Neutrophil (primary cell): ENCODE results near the gene LIME1.

ENCODE experiments used
- H3K27ac ChIP-seq: fragments of 200-600 bp; sonication (generic); 2 replicates; pipeline ENCODE4 v1.5.1; 2016; ENCODE audit warnings: mild to moderate bottlenecking, moderate library complexity
- H3K27me3 ChIP-seq: fragments of 200-600 bp; sonication (generic); 2 replicates; pipeline ENCODE4 v1.6.0; 2016; ENCODE audit warnings: mild to moderate bottlenecking
- H3K36me3 ChIP-seq: fragments of 200-600 bp; sonication (generic); 2 replicates; pipeline ENCODE4 v1.5.1; 2017
- H3K4me1 ChIP-seq, 2 experiments: fragments of 200-600 bp in 1 of 2; sonication (generic) in 1 of 2; 1 replicate in 1 of 2; 2 replicates in 1 of 2; pipeline versions ENCODE4 v1.5.1 to v1.6.1; 2013 to 2016; ENCODE audit warnings: low read depth in 1 of 2, low read length in 1 of 2, mild to moderate bottlenecking in 1 of 2, moderate library complexity in 1 of 2; ENCODE audit not compliant: control insufficient read depth in 1 of 2, insufficient read depth in 1 of 2
- H3K4me3 ChIP-seq, 2 experiments: fragments of 200-600 bp in 1 of 2; sonication (generic) in 1 of 2; 1 replicate in 1 of 2; 2 replicates in 1 of 2; pipeline ENCODE4 v1.5.1; 2013 to 2016; ENCODE audit warnings: low read depth in 1 of 2, low read length in 1 of 2, mild to moderate bottlenecking in 1 of 2, moderate library complexity in 1 of 2
- H3K9me3 ChIP-seq: fragments of 200-600 bp; sonication (generic); 2 replicates; pipeline ENCODE4 v1.5.1; 2016
- TF ChIP-seq, protein P1 (sequence below): fragments of 200-600 bp; sonication (generic); IDR thresholded peaks from 2 replicates; pipeline ENCODE4 v1.5.1; 2016; ENCODE audit warnings: antibody characterized with exemption

Gene LIME1

DNA sequence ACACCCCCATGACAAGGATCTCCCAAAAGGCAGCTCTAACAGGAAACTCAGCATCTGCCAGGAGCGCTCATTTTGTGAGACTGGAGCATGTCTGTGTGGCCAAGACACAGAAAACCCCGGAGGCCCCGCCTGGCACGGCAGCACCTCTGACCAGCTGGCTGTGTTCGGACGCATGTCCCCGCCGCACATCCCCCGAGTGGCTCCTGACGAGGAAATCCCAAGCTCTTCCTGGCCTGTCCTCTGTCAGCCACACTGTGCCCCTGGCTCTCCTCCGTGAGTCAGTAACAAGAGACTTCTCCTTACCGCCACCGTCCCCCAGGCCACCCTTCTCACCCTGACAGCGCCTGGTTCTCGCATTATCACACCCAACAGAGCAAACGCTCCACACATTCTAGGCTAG, 17.5 kb downstream of the LIME1 start:
- Histone ChIP-seq H3K4me1 (no peaks in the 10 kb centered on the region), H3K4me3 (no peak overlapping the region), H3K27me3 (peaks cover 17% of the 10 kb centered on the region), H3K27ac (no peak overlapping the region), H3K9me3 (no peaks in the 10 kb centered on the region), H3K36me3 (no peaks in the 10 kb centered on the region)
- TF ChIP-seq, protein P1, sequence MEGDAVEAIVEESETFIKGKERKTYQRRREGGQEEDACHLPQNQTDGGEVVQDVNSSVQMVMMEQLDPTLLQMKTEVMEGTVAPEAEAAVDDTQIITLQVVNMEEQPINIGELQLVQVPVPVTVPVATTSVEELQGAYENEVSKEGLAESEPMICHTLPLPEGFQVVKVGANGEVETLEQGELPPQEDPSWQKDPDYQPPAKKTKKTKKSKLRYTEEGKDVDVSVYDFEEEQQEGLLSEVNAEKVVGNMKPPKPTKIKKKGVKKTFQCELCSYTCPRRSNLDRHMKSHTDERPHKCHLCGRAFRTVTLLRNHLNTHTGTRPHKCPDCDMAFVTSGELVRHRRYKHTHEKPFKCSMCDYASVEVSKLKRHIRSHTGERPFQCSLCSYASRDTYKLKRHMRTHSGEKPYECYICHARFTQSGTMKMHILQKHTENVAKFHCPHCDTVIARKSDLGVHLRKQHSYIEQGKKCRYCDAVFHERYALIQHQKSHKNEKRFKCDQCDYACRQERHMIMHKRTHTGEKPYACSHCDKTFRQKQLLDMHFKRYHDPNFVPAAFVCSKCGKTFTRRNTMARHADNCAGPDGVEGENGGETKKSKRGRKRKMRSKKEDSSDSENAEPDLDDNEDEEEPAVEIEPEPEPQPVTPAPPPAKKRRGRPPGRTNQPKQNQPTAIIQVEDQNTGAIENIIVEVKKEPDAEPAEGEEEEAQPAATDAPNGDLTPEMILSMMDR, result no peak

DNA sequence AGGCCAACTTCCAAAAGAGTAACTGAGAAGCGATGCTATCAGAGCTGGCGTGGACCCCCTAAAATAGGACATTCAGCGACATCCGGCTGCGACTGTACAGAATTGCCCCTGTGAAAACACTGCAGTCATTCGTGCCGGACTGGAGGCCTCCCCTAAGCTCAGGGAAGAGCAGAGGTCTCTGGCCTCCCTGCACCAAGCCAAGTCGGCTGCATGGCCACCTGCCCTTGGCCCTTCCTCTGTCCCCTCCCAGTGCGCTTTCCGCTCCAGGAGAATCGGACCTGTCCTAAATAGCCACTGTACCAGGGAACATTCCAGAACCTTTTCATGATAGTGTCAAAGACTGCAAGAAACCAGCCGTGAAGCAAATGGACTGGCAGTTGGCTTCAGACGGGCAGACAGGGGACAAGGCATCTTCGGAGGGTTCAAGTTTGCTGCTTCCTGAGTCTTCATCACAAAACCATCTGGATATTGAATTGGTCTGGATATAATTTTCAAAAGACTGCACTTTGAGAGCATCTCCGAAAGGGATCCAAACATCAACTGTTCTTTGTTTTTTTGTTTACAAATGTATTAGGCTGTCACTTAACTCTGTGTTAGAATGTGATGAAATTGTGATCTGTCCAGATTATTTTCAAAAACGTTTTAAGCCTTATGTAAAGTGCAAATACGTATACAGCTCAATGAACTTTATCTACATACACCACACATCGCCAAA, 19.6 kb downstream of the LIME1 start:
- H3K36me3 ChIP-seq, result no peaks in the 10 kb centered on the region
- no peak overlapping the region for H3K27ac ChIP-seq
- H3K27me3 ChIP-seq, result peaks cover 3% of the 10 kb centered on the region
- no peak overlapping the region for H3K4me3 ChIP-seq
- no peaks in the 10 kb centered on the region for H3K4me1 ChIP-seq
- TF ChIP-seq, protein P1, result no peak
- no peaks in the 10 kb centered on the region for H3K9me3 ChIP-seq

DNA sequence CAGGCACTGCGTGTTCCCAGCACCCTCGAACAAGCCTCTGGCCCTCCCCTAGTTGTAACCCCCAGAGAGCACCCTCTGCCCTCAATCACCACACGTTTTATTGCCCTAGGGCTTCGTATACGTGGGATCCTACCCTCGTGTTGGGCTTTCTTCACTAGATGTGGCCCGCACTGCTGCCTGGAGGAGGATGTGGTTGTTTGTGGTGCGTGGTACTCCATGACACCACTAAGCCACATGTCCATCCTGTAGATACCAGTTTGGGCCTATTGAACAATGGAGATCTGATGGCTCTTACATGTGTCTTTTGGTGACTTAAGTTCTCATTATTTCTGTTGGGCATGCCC, 20.2 kb downstream of the LIME1 start:
- Histone ChIP-seq H3K27ac (no peak overlapping the region), H3K36me3 (no peaks in the 10 kb centered on the region), H3K27me3 (no peaks in the 10 kb centered on the region), H3K4me3 (no peak overlapping the region), H3K4me1 (no peaks in the 10 kb centered on the region), H3K9me3 (no peaks in the 10 kb centered on the region)
- TF ChIP-seq, protein P1, result no peak

DNA sequence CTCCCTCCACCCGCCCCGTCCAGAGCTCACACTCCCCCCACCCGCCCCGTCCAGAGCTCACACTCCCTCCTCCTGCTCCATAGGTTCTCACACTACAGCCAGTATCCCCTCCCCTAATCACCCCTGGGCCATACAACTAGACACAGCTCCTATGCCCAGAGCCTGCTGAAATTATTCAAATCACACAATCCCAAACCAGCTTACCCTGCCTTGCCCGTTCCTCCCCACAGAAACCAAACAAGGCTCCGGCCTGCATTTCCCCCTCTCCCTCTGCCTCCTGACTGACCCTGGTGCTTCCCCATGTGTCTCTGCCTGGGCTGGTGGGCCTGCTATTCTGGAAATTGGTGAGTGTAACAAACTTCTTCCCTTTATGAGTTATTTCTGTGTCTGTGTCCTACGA, 21.7 kb downstream of the LIME1 start:
- Histone ChIP-seq H3K9me3 (no peaks in the 10 kb centered on the region), H3K27me3 (peaks cover 4% of the 10 kb centered on the region), H3K27ac (no peak overlapping the region), H3K36me3 (no peaks in the 10 kb centered on the region), H3K4me3 (no peak overlapping the region), H3K4me1 (no peaks in the 10 kb centered on the region)
- TF ChIP-seq, protein P1, result no peak

DNA sequence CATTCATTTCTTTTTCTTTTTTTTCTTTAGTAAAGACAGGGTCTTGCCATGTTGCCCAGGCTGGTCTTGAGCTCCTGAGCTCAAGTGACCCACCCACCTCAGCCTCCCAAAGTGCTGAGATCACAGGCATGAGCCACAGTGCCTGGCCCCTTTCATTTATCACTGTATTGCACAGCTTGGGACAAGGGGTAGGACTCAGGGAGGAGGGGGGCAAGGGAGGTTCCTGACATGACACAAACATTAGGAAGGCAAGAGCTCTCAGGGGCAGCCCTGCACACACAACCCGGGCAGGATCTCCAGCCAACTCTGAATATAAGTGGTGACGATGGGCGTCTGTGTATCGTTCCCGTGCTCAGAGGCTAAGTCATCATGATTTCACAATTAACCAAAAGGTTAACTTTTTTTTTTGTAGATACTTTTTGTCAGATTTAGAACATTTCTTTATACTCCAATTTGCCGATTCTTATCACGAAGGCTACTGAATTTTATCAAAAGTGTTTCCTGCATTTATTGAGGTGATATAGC, 23.0 kb downstream of the LIME1 start:
- no peaks in the 10 kb centered on the region for H3K4me1 ChIP-seq
- H3K27me3 ChIP-seq, result peaks cover 4% of the 10 kb centered on the region
- TF ChIP-seq, protein P1, result no peak
- no peak overlapping the region for H3K4me3 ChIP-seq
- H3K27ac ChIP-seq, result no peak overlapping the region
- H3K36me3 ChIP-seq, result no peaks in the 10 kb centered on the region
- no peaks in the 10 kb centered on the region for H3K9me3 ChIP-seq
